ENCODE measurements around the gene SLC7A1. TPM values are rescaled to one million over a fixed set of nuclear protein-coding genes. Genes with fewer than 3 reads are reported as not detected.
A peak's percentile ranks its signal among the peaks of the same experiment; 100 is the strongest.

Gene SLC7A1
- total and polyA plus RNA-seq, 2 of the 8 experiments (the other 6 are each of a cell fraction or from before 2014, with no cell fraction given), result 26.8 to 114 TPM

- Histone ChIP-seq H2BK12ac (ENCODE audit: low read depth, low read length) (no peak overlapping the region), H3K23ac (ENCODE audit: insufficient read length) (no peak overlapping the region), H2BK20ac (ENCODE audit: low read length) (no peak overlapping the region), H4K8ac (ENCODE audit: extremely low read depth, insufficient read depth, low read length) (no peak overlapping the region), H2BK120ac (replicated peaks; ENCODE audit: low read depth, low read length) (no peak overlapping the region), H3K36me3 (ENCODE audit: control insufficient read depth in 2 of 4, insufficient read depth in 4 of 4, low read length in 3 of 4) (peaks cover 0 to 17% (median 2%) of the 10 kb centered on the region in 4 experiments; a peak in 5 of 8 replicates), H3K4ac (replicated peaks; ENCODE audit: insufficient read length, low read depth, low read length) (no peak overlapping the region), H3K4me3 (ENCODE audit: extremely low read depth in 1 of 4, insufficient read depth in 2 of 4, low read depth in 3 of 4, low read length in 4 of 4) (no peak overlapping the region), H3K4me1 (replicated peaks in 1 of 4; ENCODE audit: control insufficient read depth in 3 of 4, insufficient read depth in 4 of 4, low read length in 3 of 4) (peaks cover 2 to 13% (median 9%) of the 10 kb centered on the region in 4 experiments; a peak in 6 of 7 replicates), H3K18ac (ENCODE audit: extremely low read depth, low read length) (no peak overlapping the region), H3K23me2 (ENCODE audit: low read depth, low read length) (no peaks in the 10 kb centered on the region), H4K91ac (replicated peaks; ENCODE audit: insufficient read length, low read length) (no peak overlapping the region), H3K4me2 (ENCODE audit: insufficient read depth in 1 of 2, low read depth in 2 of 2, low read length in 2 of 2) (peak overlapping the region; percentile 20 to 30; a peak in 1 of 4 replicates), H3K27me3 (replicated peaks in 1 of 4; ENCODE audit: control insufficient read depth in 3 of 4, extremely low read depth in 1 of 4, insufficient read depth in 3 of 4, low read length in 3 of 4) (no peaks in the 10 kb centered on the region), H3K9ac (replicated peaks in 1 of 4; ENCODE audit: extremely low read depth in 1 of 4, low read depth in 3 of 4, low read length in 3 of 4) (no peak overlapping the region), H2AK5ac (ENCODE audit: low read depth, low read length) (no peak overlapping the region; the same call in 1 of the 2 replicates), H3K9me3 (ENCODE audit: insufficient read depth in 2 of 2, low read depth in 1 of 2, low read length in 1 of 2) (no peaks in the 10 kb centered on the region), H3K56ac (replicated peaks; ENCODE audit: insufficient read length, low read depth, low read length) (no peak overlapping the region), H3K14ac (ENCODE audit: insufficient read length) (no peak overlapping the region), H3K79me1 (ENCODE audit: low read depth, low read length) (peaks cover 29% of the 10 kb centered on the region), H2BK15ac (ENCODE audit: low read length) (no peak overlapping the region), H2AFZ (ENCODE audit: low read length) (no peak overlapping the region), H2BK5ac (ENCODE audit: low read depth, low read length) (peak overlapping the region; percentile 6; the same call in 1 of the 2 replicates), H3K27ac (ENCODE audit: low read depth, low read length) (no peak overlapping the region), H4K5ac (ENCODE audit: insufficient read length, low read depth, low read length) (no peak overlapping the region), H3K79me2 (ENCODE audit: control insufficient read depth in 1 of 2, insufficient read depth in 2 of 2, low read length in 2 of 2) (peaks cover 3 to 96% of the 10 kb centered on the region in 2 experiments), H4K20me1 (replicated peaks in 1 of 2; ENCODE audit: control insufficient read depth in 1 of 2, insufficient read depth in 2 of 2, low read length in 2 of 2) (peaks cover 20 to 26% of the 10 kb centered on the region in 2 experiments)
- 76% methylated on average over 5 of the region's 5 CpGs; no CpG with 5 or more reads in 1 of the 2 experiments for WGBS, 2 experiments (ENCODE audit: extremely low coverage in 1 of 2, insufficient coverage in 1 of 2, insufficient read length in 1 of 2, insufficient replicate concordance in 2 of 2, low coverage in 1 of 2, low lambda C conversion rate in 2 of 2, missing lambda C conversion rate in 1 of 2)
- DNase-seq (ENCODE audit: low read depth in 1 of 2, low spot score in 2 of 2) (no peak), FAIRE-seq (no peak)
- POLR2A ChIA-PET (ENCODE audit: partially characterized antibody), result interaction anchor here (0.9 to 1.8 kb wide), 2 partner anchors 13 to 55 kb away, joined by 3 to 5 read pairs; partner anchors contain the start of gene SLC7A1
- CTCF ChIA-PET (ENCODE audit: partially characterized antibody), result interaction anchor here (3.8 kb wide), 1 partner anchor 32 kb away, joined by 16 read pairs; no protein-coding TSS in a partner anchor
- TF ChIP-seq SRF (IDR thresholded peaks at IDR 0.05; ENCODE audit: low read depth, low read length), result no peak
- no peak for TF ChIP-seq HDAC2 (IDR thresholded peaks at IDR 0.05; ENCODE audit: borderline replicate concordance in 1 of 2, low read depth in 2 of 2, low read length in 2 of 2)
Measured at GRCh38 chr13:29540799-29541198, 54.7 kb downstream of the SLC7A1 start.

All from H1 (cell line).